GM20431 (cell line): Measurements from ENCODE around the gene IL36B.

ENCODE experiments used
- in situ Hi-C: fragments of 300-500 bp; cut with MseI, MboI; formaldehyde crosslinking; loops from one replicate; pipeline ENCODE4 v1.15.0; 2020; ENCODE audit warnings: low sequenced_read_pairs; ENCODE audit not compliant: unreplicated experiment

Gene IL36B

GRCh38 chr2:113013336-113013661, 39.4 kb downstream of the IL36B start:
- in situ Hi-C loops: no loop called here

GRCh38 chr2:113012436-113013335, 40.0 kb downstream of the IL36B start:
- in situ Hi-C loops: no loop called here

GRCh38 chr2:113011108-113011507, 41.6 kb downstream of the IL36B start:
- in situ Hi-C loops: no loop called here

GRCh38 chr2:113010088-113010487, 42.6 kb downstream of the IL36B start:
- in situ Hi-C loops: no loop called here

DNA sequence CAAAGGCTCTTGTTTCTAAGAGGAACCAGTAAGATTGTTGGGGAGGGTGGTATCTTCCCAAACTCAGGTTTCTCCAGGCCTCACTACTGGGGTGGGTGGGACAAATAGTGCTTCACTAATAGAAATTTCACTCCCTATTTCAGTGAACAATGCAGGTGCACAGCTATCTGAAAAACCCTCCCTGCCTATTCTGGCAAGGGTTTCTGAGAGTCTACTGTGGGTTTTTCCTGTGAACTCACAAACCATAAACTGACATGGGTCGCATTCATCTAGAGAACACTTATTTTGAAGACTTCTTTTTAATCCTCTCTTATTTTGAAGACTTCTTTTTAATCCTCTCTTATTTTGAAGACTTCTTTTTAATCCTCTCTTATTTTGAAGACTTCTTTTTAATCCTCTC, 43.0 kb downstream of the IL36B start:
- in situ Hi-C loops: no loop called here

DNA sequence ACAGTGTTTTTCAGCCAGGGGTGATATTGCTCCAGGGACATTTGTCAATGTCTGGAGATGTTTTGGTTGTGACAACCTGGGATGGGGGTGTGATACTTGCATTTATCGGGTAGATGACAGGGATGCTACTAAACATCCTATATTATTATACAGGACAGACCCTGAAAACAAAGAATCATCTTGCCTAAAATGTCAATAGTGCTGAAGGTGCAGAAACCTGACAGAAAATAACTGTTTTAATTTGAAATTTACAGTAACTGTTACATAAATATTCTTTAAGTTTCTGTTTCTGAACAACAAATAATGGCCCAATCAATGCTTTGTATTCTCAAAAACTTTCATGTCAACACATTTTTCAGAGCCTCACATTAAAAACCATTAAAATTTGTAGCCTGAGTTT, 45.4 kb downstream of the IL36B start:
- in situ Hi-C loops: no loop called here

DNA sequence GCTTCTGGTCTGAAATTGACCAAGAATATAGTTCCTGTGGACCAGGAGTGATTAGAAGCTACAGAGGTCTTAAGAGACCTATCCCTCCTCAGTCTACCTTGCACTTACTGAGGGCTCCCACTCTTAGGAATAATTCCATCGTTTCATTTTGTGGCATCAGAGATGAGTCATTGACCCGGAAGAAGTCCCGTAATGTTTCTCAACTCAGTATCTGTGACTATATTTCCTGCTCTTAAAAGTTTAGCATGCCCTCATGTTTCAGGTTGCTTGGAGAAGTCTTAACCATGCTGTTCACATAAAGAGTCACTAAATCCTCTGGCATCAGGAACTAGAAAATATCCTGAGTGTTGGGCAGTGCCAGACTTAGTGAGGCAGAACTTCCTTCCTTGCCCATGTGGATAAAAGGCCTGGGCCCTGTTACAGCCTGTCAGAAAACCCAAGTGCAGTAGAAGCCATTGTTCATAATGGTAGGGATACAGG, 47.6 kb downstream of the IL36B start, which contains the start of gene IL36A:
Gene IL36A, plus strand, starts transcription at position 430 of the 480 bp plus-strand sequence. CDS start 413 bp downstream, outside the sequence.
- in situ Hi-C loops: no loop called here

DNA sequence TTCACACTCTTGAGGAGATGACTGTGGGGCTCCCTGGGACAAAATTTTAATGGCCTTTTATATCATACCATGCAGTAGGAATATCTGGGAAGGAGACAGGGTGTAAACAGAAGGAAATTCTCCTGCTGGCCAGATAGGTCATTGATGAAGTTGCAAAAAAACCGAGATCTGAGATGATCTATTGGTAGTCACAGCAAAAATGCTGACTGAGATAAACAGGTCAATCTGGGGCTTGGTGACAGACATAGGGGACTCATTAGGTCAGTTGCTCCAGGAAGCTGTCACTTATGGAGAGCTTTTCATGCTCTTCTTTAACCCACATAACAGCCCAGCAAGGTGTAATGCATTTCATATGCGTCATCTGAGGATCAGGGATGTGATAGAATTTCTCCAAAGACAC, 50.0 kb downstream of the IL36B start:
- in situ Hi-C loops: no loop called here

DNA sequence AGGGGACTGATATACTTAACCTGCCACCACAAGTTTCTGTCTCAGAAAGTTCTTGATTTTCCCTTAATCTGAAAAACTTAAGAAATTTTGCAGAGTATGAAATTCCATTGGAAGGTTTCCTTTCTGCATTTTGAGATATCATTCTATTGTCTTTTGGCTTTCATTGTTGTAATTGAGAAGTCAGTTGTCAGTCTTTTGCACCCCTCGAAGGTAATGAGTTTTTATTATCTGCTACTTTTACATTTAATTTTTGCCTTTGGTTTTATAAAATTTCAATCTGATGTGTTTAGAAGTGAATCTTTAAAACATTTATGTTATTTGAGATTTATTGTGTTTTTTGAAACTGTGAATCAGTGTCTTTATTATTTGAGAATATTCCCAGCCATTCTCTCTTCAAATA, 52.2 kb downstream of the IL36B start:
- in situ Hi-C loops: no loop called here

GRCh38 chr2:112997151-112997550, 55.5 kb downstream of the IL36B start:
- in situ Hi-C loops: no loop called here

DNA sequence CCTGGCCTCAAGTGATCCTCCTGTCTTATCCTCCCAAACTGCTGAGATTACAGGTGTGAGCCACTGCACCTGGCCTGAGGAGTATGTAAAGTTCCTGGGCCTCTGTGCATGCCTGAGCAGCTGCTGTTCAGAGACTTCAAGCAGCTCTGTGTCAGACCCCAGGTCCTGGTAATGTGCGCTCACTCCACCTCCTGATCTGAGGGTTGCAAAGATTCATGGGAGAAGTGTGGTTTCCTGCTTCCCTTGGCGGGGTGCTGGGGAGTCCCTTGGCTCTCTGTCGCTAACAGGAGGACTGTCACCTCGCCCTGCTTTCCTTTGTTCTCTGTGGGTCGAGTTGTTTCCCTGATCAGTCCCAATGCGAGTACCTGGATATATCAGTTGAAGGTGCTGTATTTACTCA, 56.0 kb downstream of the IL36B start:
- in situ Hi-C loops: no loop called here

DNA sequence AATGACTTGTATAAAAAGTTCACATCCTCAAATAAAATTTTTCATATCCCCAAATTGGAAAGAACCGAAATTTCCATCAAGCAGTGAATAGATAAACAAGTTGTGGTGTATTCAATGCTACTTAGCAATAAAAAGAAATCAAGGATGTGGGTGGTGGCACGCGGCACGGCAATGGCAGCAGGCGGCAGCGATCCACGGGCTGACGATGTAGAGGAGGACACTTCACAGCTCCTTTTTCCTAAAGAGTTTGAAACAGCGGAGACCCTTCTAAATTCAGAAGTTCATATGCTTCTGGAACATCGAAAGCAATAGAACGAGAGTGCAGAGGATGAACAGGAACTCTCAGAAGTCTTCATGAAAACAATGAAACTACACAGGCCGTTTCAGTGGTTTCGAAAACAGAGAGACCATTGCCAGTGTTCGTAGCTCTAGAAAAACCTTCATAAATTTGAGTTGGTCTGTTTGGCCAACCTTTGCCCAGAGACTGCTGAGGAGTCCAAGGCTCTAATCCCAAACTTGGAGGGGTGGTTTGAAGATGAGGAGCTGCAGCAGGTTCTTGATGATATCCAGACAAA, 57.2 kb downstream of the IL36B start:
- in situ Hi-C loops: no loop called here

DNA sequence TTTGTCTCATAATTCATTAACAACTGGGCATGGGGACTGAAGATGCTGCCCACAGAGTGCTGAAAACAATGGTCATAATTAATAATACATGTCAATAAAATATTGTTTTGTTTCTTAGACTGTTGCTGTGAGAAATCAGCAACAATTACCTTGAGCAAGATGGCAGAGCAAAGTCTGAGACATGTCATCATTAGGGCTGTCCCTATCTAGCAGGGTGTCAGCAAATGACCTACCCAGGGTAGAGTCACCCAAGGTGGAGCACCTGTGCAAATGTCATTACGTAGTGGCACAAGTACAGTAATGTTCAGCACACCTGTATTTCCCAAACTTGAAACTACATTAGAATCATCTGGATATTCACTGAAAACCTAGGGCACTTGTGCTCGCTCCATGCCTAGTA, 58.0 kb downstream of the IL36B start:
- in situ Hi-C loops: no loop called here

DNA sequence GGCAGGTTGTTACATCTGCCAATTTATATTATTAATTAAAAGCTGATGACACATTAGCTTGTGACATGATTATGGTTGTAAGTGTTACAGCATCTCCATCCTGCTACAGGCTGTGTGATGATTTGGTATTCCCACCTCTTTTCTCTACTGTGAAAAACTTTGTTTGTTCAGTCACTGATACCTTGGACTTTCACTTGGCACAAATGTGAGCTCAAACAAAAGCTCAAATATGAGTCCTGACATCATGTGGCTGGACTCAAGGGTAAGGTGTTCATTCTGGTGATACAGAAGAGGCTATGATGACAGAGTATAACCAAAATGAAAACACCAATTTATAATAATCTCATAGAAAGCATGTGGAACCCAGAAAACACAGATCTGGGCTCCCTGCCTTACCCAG, 58.8 kb downstream of the IL36B start:
- in situ Hi-C loops: no loop called here

DNA sequence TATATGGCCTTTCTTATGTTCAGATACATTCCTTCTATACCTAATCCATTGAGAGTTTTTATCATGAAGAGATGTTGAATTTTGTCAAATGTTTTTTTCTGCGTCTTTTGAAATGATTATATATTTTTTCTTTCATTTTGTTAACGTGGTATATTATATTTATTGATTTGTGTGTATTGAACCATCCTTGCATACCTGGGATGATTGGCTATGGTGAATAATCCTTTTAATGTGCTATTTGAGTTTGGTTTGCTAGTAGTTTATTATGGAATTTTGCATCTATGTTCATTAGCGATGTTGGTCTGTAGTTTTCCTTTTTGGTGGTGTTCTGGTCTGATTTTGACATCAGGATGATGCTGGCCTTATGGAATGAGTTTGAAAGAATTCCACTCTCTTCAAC, 63.1 kb downstream of the IL36B start:
- in situ Hi-C loops: no loop called here

DNA sequence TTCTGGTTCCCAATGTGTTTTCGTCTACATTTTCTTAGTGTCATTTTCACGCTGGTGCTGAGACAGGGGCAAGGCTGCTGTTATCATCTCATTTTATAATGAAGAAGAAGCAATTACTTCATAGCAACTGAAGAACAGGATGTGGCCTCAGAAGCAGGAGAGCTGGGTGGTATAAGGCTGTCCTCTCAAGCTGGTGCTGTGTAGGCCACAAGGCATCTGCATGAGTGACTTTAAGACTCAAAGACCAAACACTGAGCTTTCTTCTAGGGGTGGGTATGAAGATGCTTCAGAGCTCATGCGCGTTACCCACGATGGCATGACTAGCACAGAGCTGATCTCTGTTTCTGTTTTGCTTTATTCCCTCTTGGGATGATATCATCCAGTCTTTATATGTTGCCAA, 67.6 kb downstream of the IL36B start:
- in situ Hi-C loops: no loop called here

- in situ Hi-C loops: no loop called here
These were observed 72.1 kb downstream of the IL36B start for GRCh38 chr2:112980537-112980936.

DNA sequence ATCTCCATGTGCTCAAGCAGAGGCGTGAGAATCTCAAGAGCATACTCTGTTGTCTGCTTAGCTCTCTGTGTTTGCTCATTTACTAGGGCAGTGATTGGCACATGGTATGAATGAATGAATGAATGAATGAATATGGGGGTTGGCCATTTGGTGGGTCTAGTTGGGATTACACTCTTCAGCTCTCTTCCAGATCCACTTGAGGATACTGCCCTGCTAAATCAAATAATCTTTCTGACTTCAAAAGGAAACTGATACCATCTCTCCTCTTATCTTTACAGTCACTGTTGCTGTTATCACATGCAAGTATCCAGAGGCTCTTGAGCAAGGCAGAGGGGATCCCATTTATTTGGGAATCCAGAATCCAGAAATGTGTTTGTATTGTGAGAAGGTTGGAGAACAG, 72.9 kb downstream of the IL36B start:
- in situ Hi-C loops: no loop called here

DNA sequence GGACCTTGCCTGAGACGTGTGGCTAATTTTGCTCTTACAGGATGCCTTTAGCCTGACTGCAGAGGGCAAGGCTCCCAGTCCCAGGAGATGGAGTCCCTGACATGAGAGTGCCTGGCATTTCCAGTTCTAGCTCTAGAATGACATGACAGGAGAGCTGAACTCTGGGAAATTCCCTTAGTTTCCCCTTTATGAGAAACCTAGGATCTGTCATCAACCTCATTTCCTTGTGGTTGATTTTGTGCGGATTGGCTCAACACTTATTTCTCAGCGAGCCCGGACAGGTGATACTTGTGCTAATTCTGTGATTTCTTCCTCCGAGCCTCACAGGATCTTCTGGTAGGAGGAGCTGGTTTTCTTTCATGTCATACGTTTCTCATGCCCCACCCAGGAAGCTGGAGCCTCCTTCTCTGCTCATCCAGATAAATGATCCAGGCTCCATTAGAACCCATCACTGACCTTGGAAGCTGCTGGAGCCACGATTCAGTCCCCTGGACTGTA, 75.1 kb downstream of the IL36B start, which contains the start of gene IL36G:
Gene IL36G, plus strand, starts transcription at position 448 of the 498 bp plus-strand sequence. CDS start 633 bp downstream, outside the sequence.
- in situ Hi-C loops: no loop called here
